ENCODE results near the gene ZNF423.

The ZNF423 gene

DNA sequence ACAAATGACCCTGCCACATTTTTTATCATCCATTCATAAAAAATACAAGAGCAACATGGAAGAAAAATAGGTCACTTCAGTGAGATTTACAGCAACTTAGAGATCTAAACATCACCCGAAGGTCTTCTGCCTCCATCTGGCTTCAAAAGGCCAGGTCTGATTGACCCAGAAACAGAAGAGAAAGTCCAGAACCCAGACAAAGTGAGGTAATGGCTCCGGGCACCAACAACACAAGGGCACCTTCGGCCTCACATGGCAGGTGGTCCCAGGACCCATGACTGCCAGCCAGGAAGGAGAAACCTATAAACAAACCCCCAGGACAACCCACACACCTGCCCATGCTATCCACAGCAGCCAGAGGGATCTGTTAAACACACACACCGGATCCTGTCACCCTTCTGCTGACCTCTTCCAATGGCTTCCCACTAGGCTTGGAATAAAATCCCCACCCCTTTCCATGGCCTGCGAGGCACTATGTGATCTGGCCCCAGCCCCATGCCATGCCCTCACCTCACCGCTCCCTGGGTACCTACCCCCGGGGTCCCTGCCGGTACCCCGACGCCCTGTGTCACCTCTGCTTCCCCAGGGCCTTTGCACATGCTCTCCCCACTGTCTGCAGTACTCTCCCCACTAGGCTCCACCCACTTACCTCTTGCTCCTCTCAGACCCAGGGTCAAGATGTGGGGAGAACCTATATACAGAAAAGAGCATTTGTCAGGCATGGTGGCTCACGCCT, 149.1 kb downstream of the ZNF423 start:
- Histone ChIP-seq H3K36me3 (ENCODE audit: control insufficient read depth, insufficient read depth, low read length) (no peaks in the 10 kb centered on the region), H3K9ac (ENCODE audit: low read depth, low read length) (no peak overlapping the region), H3K4me1 (ENCODE audit: control insufficient read depth, insufficient read depth, low read length) (peaks cover 37% of the 10 kb centered on the region), H3K4me3 (ENCODE audit: low read depth, low read length) (no peak overlapping the region), H3K27me3 (ENCODE audit: control insufficient read depth, insufficient read depth, low read length) (no peaks in the 10 kb centered on the region), H3K27ac (ENCODE audit: low read depth, low read length) (no peak overlapping the region), H3K9me3 (ENCODE audit: control insufficient read depth, insufficient read depth, low read length) (no peaks in the 10 kb centered on the region)

DNA sequence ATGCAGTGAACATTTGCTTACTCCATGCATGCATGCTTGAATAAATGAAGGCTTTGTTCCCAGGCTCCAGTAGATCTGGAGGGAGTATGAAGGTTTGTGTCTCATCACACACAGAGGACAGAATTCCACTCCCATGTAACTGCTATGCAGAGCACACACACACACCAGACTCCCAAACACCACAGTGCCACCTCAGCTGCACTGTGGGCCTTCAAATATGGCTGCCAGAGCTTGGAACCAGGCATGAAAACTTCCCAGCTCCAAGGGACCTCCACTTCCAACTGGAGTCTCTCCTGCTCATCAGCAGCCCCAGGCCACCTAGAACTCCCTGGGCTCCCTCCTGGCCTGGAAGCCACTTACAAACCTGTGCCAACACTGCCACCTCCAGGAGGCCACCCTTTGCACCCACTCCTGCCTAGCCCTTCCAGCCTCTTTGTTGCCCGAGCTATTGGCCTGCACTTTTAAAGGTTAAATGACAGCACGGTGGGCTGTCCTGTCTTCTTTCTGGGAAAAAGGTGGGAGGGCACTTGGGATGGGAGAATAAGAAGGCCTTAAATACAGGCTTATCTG, 151.2 kb downstream of the ZNF423 start:
- peak overlapping the region; percentile 14 for H3K27ac ChIP-seq (ENCODE audit: low read depth, low read length)
- H3K4me1 ChIP-seq (ENCODE audit: control insufficient read depth, insufficient read depth, low read length), result peaks cover 58% of the 10 kb centered on the region
- H3K36me3 ChIP-seq (ENCODE audit: control insufficient read depth, insufficient read depth, low read length), result no peaks in the 10 kb centered on the region
- H3K9ac ChIP-seq (ENCODE audit: low read depth, low read length), result no peak overlapping the region
- no peaks in the 10 kb centered on the region for H3K9me3 ChIP-seq (ENCODE audit: control insufficient read depth, insufficient read depth, low read length)
- H3K27me3 ChIP-seq (ENCODE audit: control insufficient read depth, insufficient read depth, low read length), result no peaks in the 10 kb centered on the region
- H3K4me3 ChIP-seq (ENCODE audit: low read depth, low read length), result no peak overlapping the region

GRCh38 chr16:49703483-49703882, 152.4 kb downstream of the ZNF423 start:
- Histone ChIP-seq H3K27ac (ENCODE audit: low read depth, low read length) (peak overlapping the region; percentile 94), H3K4me3 (ENCODE audit: low read depth, low read length) (no peak overlapping the region), H3K9ac (ENCODE audit: low read depth, low read length) (no peak overlapping the region), H3K4me1 (ENCODE audit: control insufficient read depth, insufficient read depth, low read length) (peaks cover 62% of the 10 kb centered on the region), H3K27me3 (ENCODE audit: control insufficient read depth, insufficient read depth, low read length) (no peaks in the 10 kb centered on the region), H3K36me3 (ENCODE audit: control insufficient read depth, insufficient read depth, low read length) (no peaks in the 10 kb centered on the region), H3K9me3 (ENCODE audit: control insufficient read depth, insufficient read depth, low read length) (no peaks in the 10 kb centered on the region)

- peak overlapping the region; percentile 41 for H3K4me3 ChIP-seq (ENCODE audit: low read depth, low read length)
- no peaks in the 10 kb centered on the region for H3K9me3 ChIP-seq (ENCODE audit: control insufficient read depth, insufficient read depth, low read length)
- H3K9ac ChIP-seq (ENCODE audit: low read depth, low read length), result peak overlapping the region; percentile 1; the same call in 1 of the 2 replicates
- H3K36me3 ChIP-seq (ENCODE audit: control insufficient read depth, insufficient read depth, low read length), result no peaks in the 10 kb centered on the region
- H3K27ac ChIP-seq (ENCODE audit: low read depth, low read length), result peak overlapping the region; percentile 94
- H3K27me3 ChIP-seq (ENCODE audit: control insufficient read depth, insufficient read depth, low read length), result no peaks in the 10 kb centered on the region
- H3K4me1 ChIP-seq (ENCODE audit: control insufficient read depth, insufficient read depth, low read length), result peaks cover 77% of the 10 kb centered on the region
Measured at GRCh38 chr16:49701789-49702494, 154.0 kb downstream of the ZNF423 start.

DNA sequence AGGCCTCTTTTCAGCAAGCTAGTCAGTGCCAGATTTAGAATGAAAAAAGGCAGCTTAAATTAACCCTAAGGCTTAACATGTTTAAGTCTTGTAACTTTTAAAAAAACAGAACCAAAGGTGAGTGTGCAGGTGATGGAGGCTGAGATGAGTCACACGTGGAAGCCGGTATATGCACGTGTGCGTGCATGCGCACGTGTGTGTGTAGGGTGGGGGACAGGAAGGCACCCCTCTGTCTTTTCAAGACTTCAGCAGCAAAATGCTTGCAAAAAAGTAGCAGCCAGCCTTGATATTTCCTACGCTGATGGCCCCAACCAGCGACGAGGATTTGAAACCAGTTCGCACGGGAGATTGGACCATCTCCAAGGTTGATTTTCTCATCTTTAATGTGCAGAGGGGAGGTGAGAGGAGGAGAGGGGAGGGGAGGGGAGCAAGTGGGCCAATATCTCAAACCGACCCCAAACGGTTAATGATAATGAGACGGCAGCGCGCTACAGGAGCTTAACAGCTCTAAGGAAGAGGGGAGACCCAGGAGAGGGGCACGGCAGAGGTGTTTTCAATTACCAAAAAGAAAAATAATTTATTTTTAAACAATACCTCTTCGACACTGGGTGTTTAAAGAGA, 154.7 kb downstream of the ZNF423 start:
- Histone ChIP-seq H3K4me1 (ENCODE audit: control insufficient read depth, insufficient read depth, low read length) (peaks cover 85% of the 10 kb centered on the region), H3K9ac (ENCODE audit: low read depth, low read length) (peak overlapping the region; percentile 10), H3K36me3 (ENCODE audit: control insufficient read depth, insufficient read depth, low read length) (no peaks in the 10 kb centered on the region), H3K4me3 (ENCODE audit: low read depth, low read length) (peak overlapping the region; percentile 41), H3K27me3 (ENCODE audit: control insufficient read depth, insufficient read depth, low read length) (no peaks in the 10 kb centered on the region), H3K27ac (ENCODE audit: low read depth, low read length) (peak overlapping the region; percentile 94), H3K9me3 (ENCODE audit: control insufficient read depth, insufficient read depth, low read length) (no peaks in the 10 kb centered on the region)

DNA sequence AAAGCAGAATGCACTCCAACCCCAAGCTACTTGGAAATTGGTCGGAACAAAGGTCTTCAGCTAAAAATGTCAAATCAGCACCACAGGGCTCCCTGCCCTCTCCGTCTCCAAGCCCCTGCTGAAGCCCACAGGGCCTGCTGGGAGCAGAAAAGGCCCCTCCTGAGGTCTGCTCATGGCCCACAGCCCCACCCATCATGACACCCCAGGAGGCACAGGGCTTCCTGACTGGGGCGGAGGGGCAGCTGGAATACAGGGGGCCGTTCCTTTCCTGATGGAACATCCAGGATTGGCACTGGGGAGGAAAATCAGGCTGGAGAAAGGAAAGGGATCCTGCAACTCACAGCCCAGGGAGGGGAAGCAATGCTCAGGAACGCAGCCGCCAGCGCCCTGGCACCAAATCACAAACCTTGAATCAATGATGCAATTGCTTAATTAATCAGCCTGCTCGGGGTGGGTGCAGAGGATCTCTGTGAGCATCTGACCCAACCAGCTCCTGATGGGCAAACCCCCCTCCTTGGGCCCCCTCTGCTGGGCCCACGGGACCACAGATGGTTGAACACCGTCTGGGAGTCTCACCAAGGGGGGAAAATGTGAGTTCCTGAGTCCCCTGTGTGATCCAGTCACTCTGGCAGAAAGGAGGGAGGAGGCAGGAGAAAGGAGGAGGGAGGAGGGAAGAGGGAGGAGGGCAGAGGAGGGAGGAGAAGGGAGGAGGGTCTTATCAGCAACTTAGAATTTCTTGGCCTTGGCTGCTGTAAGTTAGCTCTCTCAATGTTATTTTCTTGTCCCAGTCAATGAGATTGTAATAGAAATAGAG, 155.5 kb downstream of the ZNF423 start:
- Histone ChIP-seq H3K4me1 (ENCODE audit: control insufficient read depth, insufficient read depth, low read length) (peaks cover 92% of the 10 kb centered on the region), H3K4me3 (ENCODE audit: low read depth, low read length) (peak overlapping the region; percentile 41), H3K9me3 (ENCODE audit: control insufficient read depth, insufficient read depth, low read length) (no peaks in the 10 kb centered on the region), H3K36me3 (ENCODE audit: control insufficient read depth, insufficient read depth, low read length) (no peaks in the 10 kb centered on the region), H3K9ac (ENCODE audit: low read depth, low read length) (peak overlapping the region; percentile 49), H3K27ac (ENCODE audit: low read depth, low read length) (peak overlapping the region; percentile 94), H3K27me3 (ENCODE audit: control insufficient read depth, insufficient read depth, low read length) (no peaks in the 10 kb centered on the region)

DNA sequence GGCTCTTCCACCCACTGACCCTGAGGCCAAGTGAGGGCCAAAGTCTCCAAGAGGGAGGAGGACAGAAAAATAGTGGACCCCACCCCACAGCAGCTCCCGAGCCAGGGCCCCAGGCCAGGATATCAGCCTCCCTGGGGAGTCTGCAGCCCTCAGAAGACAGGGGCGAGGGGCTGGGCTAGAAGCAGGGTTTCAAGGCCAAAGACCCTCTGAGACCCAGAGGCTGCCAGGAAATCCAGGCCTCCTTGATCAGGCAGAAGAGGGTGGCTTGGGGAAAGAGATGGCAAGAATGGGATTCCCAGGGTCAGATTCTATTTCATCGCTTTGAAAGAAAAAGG, 156.1 kb downstream of the ZNF423 start:
- H3K27ac ChIP-seq (ENCODE audit: low read depth, low read length), result peak overlapping the region; percentile 94
- no peak overlapping the region for H3K4me3 ChIP-seq (ENCODE audit: low read depth, low read length)
- H3K9ac ChIP-seq (ENCODE audit: low read depth, low read length), result peak overlapping the region; percentile 43; the same call in 1 of the 2 replicates
- H3K36me3 ChIP-seq (ENCODE audit: control insufficient read depth, insufficient read depth, low read length), result no peaks in the 10 kb centered on the region
- H3K27me3 ChIP-seq (ENCODE audit: control insufficient read depth, insufficient read depth, low read length), result no peaks in the 10 kb centered on the region
- H3K9me3 ChIP-seq (ENCODE audit: control insufficient read depth, insufficient read depth, low read length), result no peaks in the 10 kb centered on the region
- H3K4me1 ChIP-seq (ENCODE audit: control insufficient read depth, insufficient read depth, low read length), result peaks cover 92% of the 10 kb centered on the region

- Histone ChIP-seq H3K27me3 (ENCODE audit: control insufficient read depth, insufficient read depth, low read length) (no peaks in the 10 kb centered on the region), H3K36me3 (ENCODE audit: control insufficient read depth, insufficient read depth, low read length) (no peaks in the 10 kb centered on the region), H3K4me1 (ENCODE audit: control insufficient read depth, insufficient read depth, low read length) (peaks cover 91% of the 10 kb centered on the region), H3K9ac (ENCODE audit: low read depth, low read length) (peak overlapping the region; percentile 43; the same call in 1 of the 2 replicates), H3K27ac (ENCODE audit: low read depth, low read length) (peak overlapping the region; percentile 94), H3K9me3 (ENCODE audit: control insufficient read depth, insufficient read depth, low read length) (no peaks in the 10 kb centered on the region), H3K4me3 (ENCODE audit: low read depth, low read length) (no peak overlapping the region)
Measured at GRCh38 chr16:49698931-49699840, 156.7 kb downstream of the ZNF423 start.

DNA sequence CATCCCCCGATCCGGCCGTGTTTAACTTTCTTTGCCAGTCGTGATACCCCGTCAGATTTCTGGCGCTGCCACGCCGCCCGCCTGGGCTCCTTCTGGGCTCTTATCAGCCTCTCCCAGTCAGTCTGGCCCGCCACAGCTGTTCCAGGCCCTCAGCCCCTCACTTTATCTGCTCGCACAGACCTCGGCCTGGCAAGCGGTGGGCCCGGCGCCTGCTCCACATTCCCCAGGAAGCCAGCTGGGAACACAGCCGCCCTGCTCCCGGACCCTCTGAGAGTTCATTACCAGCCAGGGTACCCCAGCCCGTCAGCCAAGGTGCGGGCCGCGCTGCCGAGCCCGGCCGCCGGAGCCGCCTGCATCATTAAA, 157.5 kb downstream of the ZNF423 start:
- no peaks in the 10 kb centered on the region for H3K27me3 ChIP-seq (ENCODE audit: control insufficient read depth, insufficient read depth, low read length)
- no peak overlapping the region for H3K4me3 ChIP-seq (ENCODE audit: low read depth, low read length)
- peak overlapping the region; percentile 94 for H3K27ac ChIP-seq (ENCODE audit: low read depth, low read length)
- H3K4me1 ChIP-seq (ENCODE audit: control insufficient read depth, insufficient read depth, low read length), result peaks cover 83% of the 10 kb centered on the region
- no peaks in the 10 kb centered on the region for H3K36me3 ChIP-seq (ENCODE audit: control insufficient read depth, insufficient read depth, low read length)
- peak overlapping the region; percentile 22; the same call in 1 of the 2 replicates for H3K9ac ChIP-seq (ENCODE audit: low read depth, low read length)
- no peaks in the 10 kb centered on the region for H3K9me3 ChIP-seq (ENCODE audit: control insufficient read depth, insufficient read depth, low read length)

All from HUES48 (cell line).